GM04503 (cell line): ENCODE measurements around the gene NHLRC4.

ENCODE experiments used
- DNase-seq: peaks from one replicate; pipeline ENCODE4 v3.0.0-alpha.2; 2012; ENCODE audit warnings: low read depth

The NHLRC4 gene, protein sequence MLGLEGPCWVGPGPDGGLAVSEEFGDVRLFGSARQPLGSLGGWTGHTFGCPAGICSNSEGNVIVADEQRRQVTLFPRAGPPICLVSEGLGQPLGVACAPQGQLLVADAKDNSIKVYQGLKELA

DNA sequence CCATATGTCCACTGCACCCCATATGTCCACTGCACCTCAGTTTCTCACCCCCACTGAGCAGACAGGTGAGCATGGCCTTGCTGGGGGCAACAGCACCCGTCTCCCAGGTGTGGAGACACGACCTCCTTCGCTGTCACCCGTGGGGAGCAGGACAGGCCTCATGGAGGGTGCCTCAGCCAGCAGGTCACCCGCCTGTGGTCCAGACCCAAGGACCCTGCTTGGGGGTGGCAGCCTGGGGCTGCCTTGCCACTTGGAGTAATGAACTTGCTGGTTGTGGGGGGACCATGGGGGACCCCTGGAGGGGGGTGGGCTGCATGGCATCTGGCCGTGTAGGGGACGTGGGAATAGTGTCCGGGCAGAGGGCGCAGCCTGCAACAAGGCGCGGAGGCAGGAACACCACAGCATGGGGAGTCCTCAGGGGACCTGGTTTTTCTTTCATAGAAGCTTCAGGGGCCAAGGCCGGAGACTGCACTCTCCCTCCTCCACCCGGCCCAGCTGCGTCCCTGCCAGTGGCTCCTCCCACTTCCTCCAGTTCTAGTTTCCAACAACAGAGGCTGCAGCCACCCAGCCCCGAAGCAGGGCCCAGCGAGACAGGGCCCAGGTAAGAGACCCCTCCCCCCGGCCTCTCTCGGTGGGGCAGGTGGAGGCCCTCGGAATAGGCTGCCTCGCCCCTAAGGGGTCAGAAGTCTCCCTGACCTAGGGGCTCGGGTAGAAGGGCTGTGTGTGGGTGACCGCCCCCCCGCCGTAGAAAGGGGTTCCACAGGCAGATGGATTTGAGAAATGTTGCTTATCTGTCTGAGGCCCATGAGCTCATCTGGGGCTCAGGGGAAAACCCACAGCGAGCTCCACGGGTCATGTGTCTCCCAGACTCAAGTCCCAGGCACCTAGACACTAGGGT is at the start of gene NHLRC4:
TSS of gene NHLRC4 (plus strand) at position 531 of the 898 bp plus-strand sequence. CDS start 1,043 bp downstream, outside the sequence.
- no peak for DNase-seq

DNA sequence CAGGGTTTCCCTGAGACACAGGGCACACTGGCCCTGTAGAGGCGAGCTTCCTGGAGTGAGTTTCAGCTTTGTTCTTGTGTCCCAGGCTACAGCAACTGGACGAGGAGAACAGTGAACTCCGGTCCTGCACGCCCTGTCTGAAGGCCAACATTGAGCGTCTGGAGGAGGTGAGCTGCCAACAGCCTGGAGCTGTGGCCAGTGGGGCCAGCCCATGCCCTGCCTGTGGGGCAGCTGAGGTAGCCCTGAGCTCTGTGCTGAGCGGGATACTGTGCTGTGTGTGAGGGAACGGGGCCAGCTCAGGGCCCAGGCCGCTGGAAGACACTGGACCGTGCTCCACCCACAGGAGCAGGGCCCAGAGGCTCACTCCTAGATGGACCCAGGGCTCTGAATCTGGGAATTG is 47.9 kb upstream of the NHLRC4 start:
- DNase-seq = no peak

DNA sequence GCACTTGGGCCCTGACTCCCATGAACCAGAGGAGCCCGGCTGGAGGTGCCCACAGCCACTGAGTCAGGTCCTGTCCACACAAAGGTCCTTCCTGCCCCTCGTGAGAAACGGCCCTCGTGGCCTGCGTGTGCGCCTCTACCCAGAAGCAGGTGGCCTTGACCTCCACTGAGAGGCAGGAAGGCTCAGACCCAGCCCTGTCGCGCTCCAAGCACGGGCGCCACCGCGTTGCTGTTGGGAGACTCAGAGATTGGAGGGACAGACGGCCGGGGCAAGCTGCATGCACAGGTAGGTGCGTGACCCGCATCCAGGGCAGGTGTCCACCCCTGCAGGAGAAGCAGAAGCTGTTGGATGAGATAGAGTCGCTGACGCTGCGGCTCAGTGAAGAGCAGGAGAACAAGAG is 47.4 kb upstream of the NHLRC4 start:
- DNase-seq = no peak

DNA sequence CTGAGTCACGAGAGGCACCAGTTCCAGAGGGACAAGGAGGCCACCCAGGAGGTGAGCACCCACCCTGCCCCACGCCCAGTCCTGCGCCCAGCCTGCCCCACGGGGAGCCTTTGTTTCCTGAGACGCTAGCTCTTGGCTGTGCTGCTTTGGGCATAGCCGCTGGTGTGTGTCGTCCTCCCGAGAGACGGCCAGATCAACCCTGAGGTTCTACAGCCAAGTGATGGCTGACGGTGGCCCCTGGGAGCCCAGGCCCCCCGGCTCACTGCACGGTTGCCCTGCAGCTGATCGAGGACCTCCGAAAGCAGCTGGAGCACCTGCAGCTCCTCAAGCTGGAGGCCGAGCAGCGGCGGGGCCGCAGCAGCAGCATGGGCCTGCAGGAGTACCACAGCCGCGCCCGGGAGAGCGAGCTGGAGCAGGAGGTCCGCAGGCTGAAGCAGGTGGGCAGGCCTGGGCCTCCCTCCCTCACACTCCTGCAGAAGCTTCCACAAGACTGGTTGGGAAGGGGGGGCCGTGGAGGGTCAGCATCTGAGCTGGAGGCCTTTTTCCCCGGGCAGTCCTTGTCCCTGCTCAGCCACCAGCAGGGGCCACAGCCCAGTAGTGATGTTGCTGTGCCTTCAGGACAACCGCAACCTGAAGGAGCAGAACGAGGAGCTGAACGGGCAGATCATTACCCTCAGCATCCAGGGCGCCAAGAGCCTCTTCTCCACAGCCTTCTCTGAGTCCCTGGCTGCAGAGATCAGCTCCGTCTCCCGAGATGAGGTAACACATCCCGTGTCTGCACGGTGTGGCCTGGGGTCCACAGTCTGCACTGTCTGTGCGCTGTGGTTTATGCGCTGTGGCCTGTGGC is 46.7 kb upstream of the NHLRC4 start:
- no peak for DNase-seq

DNA sequence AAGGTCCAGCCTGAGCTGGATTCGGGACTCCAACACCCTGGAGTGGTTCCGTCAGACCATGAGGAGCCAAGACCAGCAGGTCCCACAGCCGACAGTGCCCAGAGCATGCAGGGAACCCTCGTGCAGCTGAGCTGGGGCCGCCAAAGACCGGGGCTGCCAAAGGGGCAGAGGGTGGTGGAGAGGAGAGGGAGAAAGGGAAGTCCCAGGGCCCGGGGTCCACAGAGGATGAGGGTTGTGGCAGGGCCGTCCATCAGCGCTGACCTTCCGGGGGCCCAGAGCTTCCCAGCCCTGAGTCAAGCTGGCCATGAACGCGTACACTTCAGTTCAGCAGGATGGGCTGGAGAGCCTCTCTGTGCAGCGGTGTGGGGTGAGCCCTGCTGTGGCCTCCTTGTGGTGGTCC is 46.0 kb upstream of the NHLRC4 start:
- no peak for DNase-seq

DNA sequence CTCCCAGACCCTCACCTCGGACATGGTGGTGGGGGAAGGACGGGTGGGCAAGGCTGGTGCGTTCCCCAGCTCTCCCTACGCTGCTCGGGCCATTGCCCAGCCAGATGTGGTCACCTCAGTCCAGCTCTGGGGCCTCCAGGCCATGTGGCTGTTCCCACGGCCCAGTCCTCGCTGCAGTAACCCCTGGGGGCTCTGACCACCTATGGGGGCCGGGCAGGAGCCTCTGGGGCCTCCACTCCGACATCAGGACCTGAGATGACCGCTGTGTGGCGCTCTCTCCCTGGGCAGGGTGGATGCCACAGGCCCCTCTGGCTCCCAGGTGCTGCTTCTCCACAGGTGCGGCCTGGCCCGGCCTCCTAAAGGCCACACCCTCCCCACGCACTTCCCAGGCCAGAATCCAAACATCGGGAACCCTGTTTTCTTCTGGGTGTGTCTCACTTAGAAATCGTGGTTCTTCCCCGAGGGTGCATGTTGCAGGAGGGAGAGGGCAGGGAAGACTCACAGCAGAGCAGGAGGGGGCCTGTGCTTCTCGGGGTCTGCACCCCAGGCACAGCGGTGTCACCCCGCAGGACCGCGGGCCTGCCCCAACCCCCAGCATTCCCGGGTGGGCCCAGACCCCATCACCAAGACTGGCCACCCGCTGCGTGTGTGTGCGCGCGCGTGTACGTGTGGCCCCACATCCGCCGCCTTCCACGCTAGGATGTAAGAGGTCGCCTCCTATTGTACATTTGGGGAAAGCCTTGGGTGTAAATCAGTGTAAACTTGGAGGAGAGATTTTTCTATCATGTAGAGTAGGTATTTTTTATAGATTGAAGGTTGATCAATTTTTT is 45.2 kb upstream of the NHLRC4 start:
- no peak for DNase-seq

DNA sequence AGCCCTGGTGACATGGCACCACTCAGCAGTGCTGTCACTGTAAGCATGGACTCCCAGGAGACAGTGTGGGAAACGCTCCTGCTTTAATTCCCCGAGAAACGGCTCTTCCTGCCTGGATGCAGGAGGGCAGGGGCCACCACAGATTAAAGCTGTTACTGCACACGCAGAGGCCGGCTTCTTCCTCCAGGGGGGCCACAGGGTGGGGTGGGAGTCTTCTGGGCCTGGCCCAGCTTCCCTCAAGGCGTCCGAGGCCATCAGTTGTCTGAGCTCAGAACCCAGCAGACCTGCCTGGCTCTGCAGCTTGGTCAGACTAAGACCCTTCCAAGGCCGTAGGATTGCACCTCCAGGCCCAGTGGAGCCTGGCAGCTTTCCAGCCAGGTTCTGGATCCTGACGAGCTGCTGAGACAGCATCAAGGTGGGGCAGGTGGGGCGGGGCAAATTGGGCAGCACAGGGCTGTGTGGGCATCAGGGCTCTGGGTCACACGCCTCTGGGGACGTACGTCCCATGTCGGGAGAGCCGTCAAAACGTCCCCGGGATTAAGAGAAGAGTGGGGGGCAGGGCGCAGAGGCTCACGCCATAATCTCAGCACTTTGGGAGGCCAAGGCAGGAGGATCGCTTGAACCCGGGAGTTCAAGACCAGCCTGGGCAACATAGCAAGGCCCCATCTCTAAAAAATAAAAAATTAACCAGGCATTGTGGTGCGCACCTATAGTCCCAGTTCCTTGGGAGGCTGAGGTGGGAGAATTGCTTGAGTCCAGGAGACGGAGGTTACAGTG is 44.3 kb upstream of the NHLRC4 start:
- DNase-seq = no peak

DNA sequence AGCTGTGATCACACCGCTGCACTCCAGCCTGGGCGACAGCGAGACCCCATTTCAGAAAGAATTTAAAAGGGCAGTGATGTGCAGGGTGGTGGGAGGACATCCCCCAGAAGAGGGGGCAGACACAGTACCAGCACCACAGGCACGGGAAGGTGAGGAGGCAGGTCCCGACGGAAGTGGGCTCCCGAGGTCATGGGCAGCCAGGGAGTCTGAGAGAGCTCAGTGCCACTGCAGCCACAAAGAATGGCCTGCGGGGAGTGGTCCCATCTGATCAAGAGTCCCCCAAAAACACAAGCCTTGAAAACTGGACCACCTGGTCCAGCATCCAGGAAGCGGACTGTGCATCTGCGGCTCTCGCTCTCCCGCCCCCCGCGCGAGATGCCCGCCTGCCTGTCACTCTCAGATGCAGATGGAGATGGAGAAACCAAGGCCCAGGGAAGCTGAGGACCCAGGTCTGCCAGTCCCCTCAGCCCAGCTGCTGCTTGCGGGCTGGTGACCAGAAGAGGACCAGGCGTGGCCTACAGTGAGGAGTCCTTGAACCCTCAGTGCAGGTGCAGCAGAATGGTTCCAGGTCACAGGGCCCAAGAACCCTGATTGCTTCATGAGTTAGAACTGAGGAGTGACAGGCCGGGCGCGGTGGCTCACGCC is 43.6 kb upstream of the NHLRC4 start:
- DNase-seq = no peak

DNA sequence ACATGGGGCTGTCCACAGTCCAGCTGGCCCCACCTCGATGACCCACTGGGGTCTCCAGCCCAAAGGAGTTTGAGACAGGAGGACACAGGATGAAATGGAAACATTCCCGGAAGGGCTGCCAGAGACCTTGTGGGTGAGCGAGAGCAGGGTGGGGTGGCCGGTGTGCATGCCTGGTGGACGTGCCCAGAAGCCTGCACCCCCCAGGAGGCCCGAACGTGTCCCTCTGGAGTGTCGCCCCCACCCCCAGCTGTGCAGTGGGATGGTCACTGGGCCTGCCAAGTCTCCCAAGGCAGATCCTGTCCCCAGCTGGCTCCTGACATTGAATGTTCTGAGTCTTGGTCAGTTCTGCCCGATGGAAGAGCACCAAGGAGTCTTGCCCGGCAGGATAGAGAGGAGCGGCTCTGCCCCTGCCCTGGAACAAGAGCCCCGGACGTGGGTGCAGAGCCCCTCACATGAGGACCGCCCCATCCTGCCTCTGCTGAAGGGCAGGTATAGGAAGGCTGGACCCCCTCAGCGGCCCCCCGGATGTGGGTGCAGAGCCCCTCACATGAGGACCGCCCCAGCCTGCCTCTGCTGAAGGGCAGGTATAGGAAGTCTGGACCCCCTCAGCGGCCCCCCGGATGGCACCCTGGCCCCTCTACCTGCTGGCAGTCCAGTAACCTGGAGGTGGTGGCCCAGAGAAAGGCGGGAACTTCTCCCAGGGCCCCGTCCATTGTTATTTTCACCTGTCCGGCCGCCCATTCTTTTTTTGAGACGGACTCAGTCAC is 42.3 kb upstream of the NHLRC4 start:
- no peak for DNase-seq

DNA sequence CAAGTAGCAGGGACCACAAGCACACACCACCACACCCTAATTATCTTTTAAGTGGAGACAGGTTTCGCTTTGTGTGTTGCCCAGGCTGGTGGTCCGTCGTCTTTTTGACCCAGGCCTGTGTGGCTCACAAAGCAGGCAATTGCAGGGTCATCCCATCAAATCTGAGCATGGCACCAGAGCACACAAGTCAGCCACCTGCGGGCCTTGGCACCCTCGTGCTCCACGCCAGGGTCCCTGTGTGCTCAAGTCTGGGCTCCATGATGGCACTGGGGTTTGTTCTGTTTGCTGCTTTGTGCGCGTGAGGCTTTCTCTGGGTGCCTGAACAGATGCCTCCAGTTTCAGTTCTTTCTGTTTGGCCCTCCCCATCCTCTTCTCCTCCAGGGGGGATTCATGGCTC is 41.7 kb upstream of the NHLRC4 start:
- no peak for DNase-seq

DNA sequence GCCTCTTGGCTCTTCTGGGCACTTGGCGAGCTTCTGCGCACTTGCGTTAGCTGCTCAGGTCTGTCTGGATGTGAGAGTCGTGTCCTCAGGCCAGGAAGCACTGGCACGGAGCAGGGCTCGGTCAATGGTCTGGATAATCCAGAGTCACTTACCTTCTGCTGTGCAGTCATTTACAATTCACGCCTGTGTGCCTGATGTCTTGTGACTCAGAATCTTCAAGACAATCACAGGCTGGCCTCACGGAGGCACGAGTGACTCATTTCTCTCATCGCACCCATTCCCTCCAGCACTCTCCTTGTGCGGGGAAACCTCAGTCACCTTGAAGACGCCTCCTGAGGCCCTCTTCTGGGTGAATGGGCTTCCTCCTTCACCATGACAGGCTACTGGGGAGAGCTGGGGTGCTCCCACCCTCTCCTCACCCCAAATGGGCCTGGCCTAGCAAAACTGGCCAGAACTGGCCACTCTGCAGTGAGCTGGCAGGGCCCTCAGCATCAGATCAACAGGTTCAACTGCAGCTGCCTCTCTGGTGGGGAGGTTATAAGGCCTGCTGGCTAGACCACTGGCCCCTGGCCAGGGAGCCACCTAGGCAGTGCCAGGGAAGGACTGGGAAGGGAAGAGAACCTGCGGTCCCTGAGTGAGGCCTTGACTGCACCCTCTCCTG is 41.2 kb upstream of the NHLRC4 start:
- peak; percentile 55 for DNase-seq

DNA sequence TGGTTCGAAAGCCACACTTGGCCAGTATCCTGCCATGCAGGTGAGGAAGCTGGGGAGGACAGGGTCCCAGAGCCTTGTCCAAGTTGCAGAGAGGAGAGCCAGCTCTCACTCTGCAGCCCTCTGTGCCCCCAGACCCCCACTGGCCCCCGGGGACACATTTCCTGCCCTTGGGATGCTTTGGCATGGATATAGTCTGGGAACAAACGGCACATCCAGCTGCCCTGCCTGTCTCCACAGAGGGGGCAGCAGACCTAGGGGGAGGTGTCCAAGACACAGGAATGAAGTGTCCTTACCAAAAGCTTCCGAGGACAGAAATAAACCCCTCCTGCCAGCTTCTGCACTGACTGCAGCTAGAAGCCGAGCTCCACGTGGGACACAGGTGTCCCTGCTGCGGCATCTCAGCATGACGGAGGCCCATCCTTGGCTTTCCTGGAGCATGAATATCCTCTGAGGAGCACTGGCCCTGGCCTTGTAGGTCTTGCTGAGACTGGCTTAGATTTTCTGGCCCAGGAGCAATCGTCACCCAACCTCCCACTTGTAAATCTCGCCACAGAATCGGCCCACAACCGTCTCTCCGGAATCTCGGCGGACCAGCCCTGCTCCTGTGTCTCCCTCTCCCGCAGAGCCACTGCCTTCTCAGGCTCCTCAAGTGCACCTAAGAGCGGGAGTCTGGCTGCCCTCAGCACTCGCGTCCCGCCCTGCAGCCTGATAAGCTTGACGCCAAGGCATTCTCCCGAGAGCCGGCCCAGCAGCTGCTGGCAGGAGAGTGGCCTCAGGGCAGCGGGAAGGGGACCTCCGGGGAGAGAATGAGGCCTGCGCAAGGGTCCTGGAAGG is 40.4 kb upstream of the NHLRC4 start:
- DNase-seq = peak; percentile 4

DNA sequence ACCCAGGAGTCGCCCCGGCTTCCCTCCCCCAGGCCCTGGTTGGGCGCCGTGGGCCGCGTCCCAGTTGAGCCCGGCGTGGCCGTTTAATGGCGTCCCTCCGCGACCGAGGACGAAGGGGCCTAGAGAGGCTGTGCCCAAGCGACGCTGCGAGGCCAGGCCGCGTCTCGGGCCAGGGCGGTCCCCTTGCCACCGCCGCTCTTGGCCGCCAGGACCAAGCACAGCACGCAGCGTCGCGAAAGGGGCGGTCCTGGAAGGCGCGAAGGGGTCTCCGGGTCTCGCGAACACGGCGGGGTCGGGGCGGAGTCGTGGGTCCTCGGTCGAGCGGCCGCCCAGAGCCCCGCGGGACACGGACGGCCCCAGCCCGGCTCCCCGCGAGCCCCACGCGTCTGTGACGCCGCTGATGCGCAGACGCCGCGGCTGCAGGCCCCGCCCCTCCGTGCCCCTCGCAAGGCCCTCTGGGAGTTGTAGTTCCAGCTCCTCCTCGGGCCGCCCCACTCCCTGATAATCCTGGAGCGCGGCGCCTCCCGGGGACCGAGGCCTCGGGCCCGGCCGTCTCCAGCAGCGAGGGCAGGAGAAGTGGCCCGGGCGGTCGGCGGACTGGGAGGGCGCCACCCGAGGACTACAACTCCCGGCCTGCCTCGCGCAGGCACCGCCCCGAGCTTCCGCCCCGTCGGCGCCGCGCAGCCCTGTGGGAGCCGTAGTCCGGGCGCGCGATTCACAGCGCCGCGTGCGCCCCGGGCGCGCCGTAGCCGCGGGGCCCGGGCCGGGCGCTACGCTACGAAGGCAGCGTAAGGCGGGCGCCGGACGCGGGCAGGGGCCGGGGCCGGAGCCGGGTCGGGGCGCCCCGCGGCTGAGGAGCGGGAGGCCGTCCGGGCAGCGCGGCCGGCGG is 39.5 kb upstream of the NHLRC4 start, which contains the start of gene CAPN15:
TSS of gene CAPN15 (plus strand) at position 698 of the 889 bp plus-strand sequence. CDS start 19,127 bp downstream, outside the sequence.
- DNase-seq = peak; percentile 39

DNA sequence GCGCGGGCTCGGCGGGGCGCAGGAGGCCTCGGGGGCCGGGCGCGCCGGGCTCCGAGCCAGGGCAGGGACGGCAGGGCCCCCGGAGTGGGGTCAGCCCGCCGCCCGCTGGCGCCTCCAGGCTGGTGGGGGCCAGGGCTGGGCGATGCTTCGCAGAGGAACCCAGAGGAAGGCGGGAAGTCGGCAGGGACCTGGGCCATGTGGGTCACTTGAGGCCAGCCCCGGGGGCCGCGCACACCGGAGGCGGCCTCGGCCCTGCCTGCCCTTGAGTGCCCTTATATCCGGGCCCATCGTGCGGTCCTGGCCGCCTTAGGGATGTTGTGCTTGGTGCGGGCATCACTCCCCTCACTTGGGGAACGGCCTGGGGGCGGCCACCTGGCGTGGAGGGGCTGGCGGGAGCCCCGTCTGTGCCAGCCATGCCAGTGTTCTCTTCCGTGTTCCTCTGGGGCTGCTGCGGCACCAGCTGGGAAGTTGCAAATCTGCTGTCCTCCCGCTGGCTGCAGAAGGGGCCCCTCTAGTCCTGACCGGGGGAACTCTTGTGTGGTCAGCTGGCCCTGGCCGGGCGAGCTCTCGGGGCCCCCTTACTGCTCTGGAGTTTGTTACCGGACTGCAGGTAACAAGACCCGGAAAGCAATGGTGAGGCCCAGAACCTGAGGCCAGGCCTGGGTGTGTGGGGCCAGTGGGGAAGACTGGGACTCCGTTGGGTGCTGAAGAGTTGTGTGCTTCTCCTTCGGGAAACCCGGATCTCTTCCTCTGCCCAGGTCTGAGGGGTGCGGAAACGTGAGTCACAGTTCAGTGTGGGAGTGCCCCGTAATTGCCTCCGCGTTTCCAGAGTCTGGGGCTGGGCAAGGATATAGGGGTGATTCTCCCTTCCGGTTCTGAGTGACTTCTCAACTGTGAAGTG is 38.4 kb upstream of the NHLRC4 start:
- DNase-seq = peak; percentile 37

DNA sequence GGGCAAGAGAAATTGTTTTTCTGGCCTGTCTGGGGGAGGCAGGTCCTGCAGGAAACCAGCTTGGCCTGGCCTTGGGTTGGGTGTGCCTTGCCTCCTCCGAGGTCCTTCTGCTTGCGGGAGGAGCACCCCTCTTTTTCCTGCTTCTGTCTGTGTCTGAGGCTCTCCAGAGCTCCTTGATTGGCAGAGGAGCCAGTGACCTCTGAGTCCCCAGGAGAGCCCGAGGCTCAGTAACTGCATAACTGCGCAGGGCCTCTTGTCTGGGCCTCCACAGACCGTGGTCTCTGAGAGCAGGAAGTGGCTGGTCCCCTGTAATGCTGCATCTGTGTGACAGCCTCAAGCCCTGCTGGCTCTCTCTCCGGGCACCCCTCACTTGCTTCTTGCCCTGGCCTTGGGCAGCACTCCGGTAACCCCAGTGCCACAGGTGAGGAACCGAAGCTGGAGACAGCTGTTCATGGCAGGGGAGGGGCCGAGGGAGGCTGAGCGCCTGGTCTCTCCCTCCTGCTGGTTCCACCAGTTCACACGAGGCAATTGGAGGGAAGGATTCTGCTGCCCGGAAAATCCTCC is 37.7 kb upstream of the NHLRC4 start:
- no peak for DNase-seq
